Caki2 (cell line): ENCODE data around the gene PHACTR2. TPM values are rescaled to one million over a fixed set of nuclear protein-coding genes. Genes with fewer than 3 reads are reported as not detected.
"Not testable (repeated sequence)": the region's sequence is repeated elsewhere in the genome, so short reads cannot be mapped to it uniquely, and the experiment has no call there.

Experiments
- DNase-seq: peaks from one replicate; pipeline ENCODE4 v3.0.0-alpha.2; 2015; ENCODE audit warnings: low read depth
- in situ Hi-C: cut with HindIII; loops from 2 replicates; pipeline ENCODE4 v1.10.0; 2016; ENCODE audit warnings: low sequenced_read_pairs, low pct_unique_long_range_greater_than_20kb, mixed read lengths
- total RNA-seq: library from RNA; depleted of rRNA; stranded (reverse); fragments of >200 nt; shearing (Covaris generic); gene quantifications from 2 replicates; pipeline ENCODE4 v1.2.3, GENCODE V29; 2014; ENCODE audit warnings: low replicate concordance

Gene PHACTR2
- total RNA-seq, 1 experiment from 2014 or later = 7.6 TPM

- in situ Hi-C loops = no loop called here
- DNase-seq = no peak
These were observed 139.9 kb downstream of the PHACTR2 start for GRCh38 chr6:143817621-143818020.

GRCh38 chr6:143821359-143821758 lies 143.6 kb downstream of the PHACTR2 start:
- in situ Hi-C loops = no loop called here
- no peak for DNase-seq

- no peak for DNase-seq
These were observed 144.8 kb downstream of the PHACTR2 start for GRCh38 chr6:143822584-143823024.

GRCh38 chr6:143823548-143823947 lies 145.8 kb downstream of the PHACTR2 start:
- in situ Hi-C loops = no loop called here
- no peak for DNase-seq

More at GRCh38 chr6:143822584-143823024, 144.8 kb downstream of the PHACTR2 start:
- in situ Hi-C loops = no loop called here

- DNase-seq = no peak
- in situ Hi-C loops = no loop called here
These were observed 150.8 kb downstream of the PHACTR2 start for GRCh38 chr6:143828572-143828971.

GRCh38 chr6:143836150-143836549 lies 158.4 kb downstream of the PHACTR2 start:
- DNase-seq = no peak
- in situ Hi-C loops = no loop called here

- in situ Hi-C loops = no loop called here
These were observed 160.6 kb downstream of the PHACTR2 start for GRCh38 chr6:143838395-143838794.

GRCh38 chr6:143839196-143839595 lies 161.4 kb downstream of the PHACTR2 start:
- in situ Hi-C loops = no loop called here
- no peak for DNase-seq

More at GRCh38 chr6:143838395-143838794, 160.6 kb downstream of the PHACTR2 start:
- DNase-seq = no peak

- DNase-seq = no peak
- in situ Hi-C loops = no loop called here
These were observed 163.0 kb downstream of the PHACTR2 start for GRCh38 chr6:143840595-143841265.

- DNase-seq = no peak
- in situ Hi-C loops = no loop called here
These were observed 164.7 kb downstream of the PHACTR2 start for GRCh38 chr6:143842461-143842901.

- DNase-seq = peak; percentile 90
- in situ Hi-C loops = no loop called here
These were observed 165.3 kb downstream of the PHACTR2 start, which contains the start of gene LTV1 for GRCh38 chr6:143842902-143843676. TSS of gene LTV1 (plus strand) at chr6:143843338. CDS start at chr6:143843478, 140 bp downstream.

- DNase-seq = no peak
- in situ Hi-C loops = no loop called here
These were observed 165.9 kb downstream of the PHACTR2 start for GRCh38 chr6:143843677-143843999.

- DNase-seq = peak; percentile 8
- in situ Hi-C loops = no loop called here
These were observed 166.2 kb downstream of the PHACTR2 start for GRCh38 chr6:143844006-143844405.

GRCh38 chr6:143845033-143845432 lies 167.3 kb downstream of the PHACTR2 start:
- in situ Hi-C loops = no loop called here
- no peak for DNase-seq

- DNase-seq, in situ Hi-C loops: not testable (repeated sequence)
These were observed 173.9 kb downstream of the PHACTR2 start for GRCh38 chr6:143851706-143852105.

- in situ Hi-C loops, DNase-seq: not testable (repeated sequence)
These were observed 177.3 kb downstream of the PHACTR2 start for GRCh38 chr6:143855057-143855456.

- in situ Hi-C loops = not testable (repeated sequence)
These were observed 179.0 kb downstream of the PHACTR2 start for GRCh38 chr6:143856762-143857161.

GRCh38 chr6:143857651-143858050 lies 179.9 kb downstream of the PHACTR2 start:
- no peak for DNase-seq
- in situ Hi-C loops = no loop called here

More at GRCh38 chr6:143856762-143857161, 179.0 kb downstream of the PHACTR2 start:
- DNase-seq = not testable (repeated sequence)

GRCh38 chr6:143859891-143860660 lies 182.3 kb downstream of the PHACTR2 start:
- no peak for DNase-seq
- in situ Hi-C loops = no loop called here
